Neural progenitor cell (in vitro differentiated cells): ENCODE data around the gene ADORA1.

ENCODE experiments used
- CTCF ChIP-seq: fragments of 200-600 bp; sonication (generic); IDR thresholded peaks from 2 replicates; pipeline ENCODE4 v1.5.1; 2017; ENCODE audit warnings: antibody characterized with exemption, mild to moderate bottlenecking
- EZH2 ChIP-seq: fragments of 200-600 bp; sonication (generic); IDR thresholded peaks from 2 replicates; pipeline ENCODE4 v1.6.1; 2017; ENCODE audit warnings: antibody characterized with exemption, mild to moderate bottlenecking, moderate library complexity
- EZH2phosphoT487 ChIP-seq: fragments of 200-600 bp; sonication (generic); IDR thresholded peaks from 2 replicates; pipeline ENCODE4 v1.6.1; 2017; ENCODE audit warnings: antibody characterized with exemption

GRCh38 chr1:203161703-203162102, 34.2 kb downstream of the ADORA1 start:
- TF ChIP-seq CTCF = no peak
- TF ChIP-seq EZH2 = no peak
- TF ChIP-seq EZH2phosphoT487 = no peak
